Neural crest cell (in vitro differentiated cells): ENCODE results near the gene TBC1D14. TPM values are rescaled to one million over a fixed set of nuclear protein-coding genes. Genes with fewer than 3 reads are reported as not detected.
"Not testable (repeated sequence)": the region's sequence is repeated elsewhere in the genome, so short reads cannot be mapped to it uniquely, and the experiment has no call there.

ENCODE experiments used
- DNase-seq: peaks from one replicate; pipeline ENCODE4 v3.0.0; 2021; ENCODE audit warnings: low read depth, mixed read lengths, low spot score
- H3K27ac Mint-ChIP-seq: one replicate; pipeline ENCODE4 v1.8.0; 2021; ENCODE audit warnings: mild to moderate bottlenecking, mixed read lengths; ENCODE audit not compliant: unreplicated experiment
- H3K27me3 Mint-ChIP-seq: 2 replicates; pipeline ENCODE4 v1.8.0; 2021; ENCODE audit warnings: low read depth, mild to moderate bottlenecking, mixed read lengths
- H3K36me3 Mint-ChIP-seq: 2 replicates; pipeline ENCODE4 v1.8.0; 2021; ENCODE audit warnings: low read depth, mild to moderate bottlenecking, mixed read lengths
- H3K4me1 Mint-ChIP-seq: 2 replicates; pipeline ENCODE4 v1.8.0; 2021; ENCODE audit warnings: mixed read lengths
- H3K4me3 Mint-ChIP-seq: one replicate; pipeline ENCODE4 v1.8.0; 2021; ENCODE audit warnings: mild to moderate bottlenecking, mixed read lengths
- H3K9me3 Mint-ChIP-seq: 2 replicates; pipeline ENCODE4 v1.8.0; 2021; ENCODE audit warnings: mixed read lengths
- total RNA-seq: library from RNA; stranded (reverse); gene quantifications from 2 replicates; pipeline ENCODE4 v1.2.1, GENCODE V29; 2021
- TF ChIP-seq, protein P1 (sequence below): fragments of 200-600 bp; sonication (generic); conservative IDR thresholded peaks from 2 replicates; pipeline ENCODE4 v1.5.0; 2021; ENCODE audit warnings: antibody characterized with exemption, mild to moderate bottlenecking

TBC1D14 gene
- total RNA-seq, 1 donor from 2014 or later: 56.3 TPM

DNA sequence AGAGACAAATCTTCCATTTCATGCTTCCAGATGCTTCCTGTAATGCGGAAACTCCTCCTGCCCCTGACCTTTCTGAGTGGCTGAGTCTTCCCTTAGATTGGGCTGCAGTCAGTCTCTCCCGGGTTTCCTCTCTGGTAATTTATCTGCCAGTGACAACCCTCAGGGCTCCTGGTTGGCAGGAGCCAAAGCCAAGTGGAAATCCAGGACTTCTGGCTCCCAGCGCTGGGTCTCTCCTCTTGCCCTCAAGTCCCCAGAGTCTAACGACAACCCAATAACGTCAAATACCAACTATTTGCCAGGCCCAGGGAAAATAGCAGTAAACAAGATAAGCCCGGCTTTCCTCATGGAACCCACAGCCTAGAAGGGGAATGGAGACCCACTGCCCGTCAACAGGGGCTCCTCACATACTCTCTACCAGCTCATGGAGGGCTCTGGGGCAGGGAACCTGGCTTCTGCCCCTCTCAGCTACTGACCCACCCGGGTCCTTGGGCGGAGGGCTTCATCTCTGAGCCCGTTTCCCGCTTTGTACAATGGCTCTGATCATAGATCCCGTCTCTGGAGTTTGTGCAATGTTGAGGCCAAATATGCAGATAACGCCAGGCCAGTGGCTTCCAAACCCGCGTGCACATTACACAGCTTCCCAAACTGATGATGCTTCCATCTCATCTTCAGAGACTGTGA is 1.1 kb upstream of the TBC1D14 start:
- peak overlapping the region; percentile 97 for H3K4me3 Mint-ChIP-seq
- no peaks in the 10 kb centered on the region for H3K36me3 Mint-ChIP-seq
- no peak for DNase-seq
- H3K4me1 Mint-ChIP-seq: peaks cover 38% of the 10 kb centered on the region
- peak overlapping the region; percentile 43 for H3K27ac Mint-ChIP-seq
- TF ChIP-seq, protein P1, sequence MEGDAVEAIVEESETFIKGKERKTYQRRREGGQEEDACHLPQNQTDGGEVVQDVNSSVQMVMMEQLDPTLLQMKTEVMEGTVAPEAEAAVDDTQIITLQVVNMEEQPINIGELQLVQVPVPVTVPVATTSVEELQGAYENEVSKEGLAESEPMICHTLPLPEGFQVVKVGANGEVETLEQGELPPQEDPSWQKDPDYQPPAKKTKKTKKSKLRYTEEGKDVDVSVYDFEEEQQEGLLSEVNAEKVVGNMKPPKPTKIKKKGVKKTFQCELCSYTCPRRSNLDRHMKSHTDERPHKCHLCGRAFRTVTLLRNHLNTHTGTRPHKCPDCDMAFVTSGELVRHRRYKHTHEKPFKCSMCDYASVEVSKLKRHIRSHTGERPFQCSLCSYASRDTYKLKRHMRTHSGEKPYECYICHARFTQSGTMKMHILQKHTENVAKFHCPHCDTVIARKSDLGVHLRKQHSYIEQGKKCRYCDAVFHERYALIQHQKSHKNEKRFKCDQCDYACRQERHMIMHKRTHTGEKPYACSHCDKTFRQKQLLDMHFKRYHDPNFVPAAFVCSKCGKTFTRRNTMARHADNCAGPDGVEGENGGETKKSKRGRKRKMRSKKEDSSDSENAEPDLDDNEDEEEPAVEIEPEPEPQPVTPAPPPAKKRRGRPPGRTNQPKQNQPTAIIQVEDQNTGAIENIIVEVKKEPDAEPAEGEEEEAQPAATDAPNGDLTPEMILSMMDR: no peak
- H3K9me3 Mint-ChIP-seq: no peaks in the 10 kb centered on the region
- H3K27me3 Mint-ChIP-seq: peaks cover 20% of the 10 kb centered on the region

DNA sequence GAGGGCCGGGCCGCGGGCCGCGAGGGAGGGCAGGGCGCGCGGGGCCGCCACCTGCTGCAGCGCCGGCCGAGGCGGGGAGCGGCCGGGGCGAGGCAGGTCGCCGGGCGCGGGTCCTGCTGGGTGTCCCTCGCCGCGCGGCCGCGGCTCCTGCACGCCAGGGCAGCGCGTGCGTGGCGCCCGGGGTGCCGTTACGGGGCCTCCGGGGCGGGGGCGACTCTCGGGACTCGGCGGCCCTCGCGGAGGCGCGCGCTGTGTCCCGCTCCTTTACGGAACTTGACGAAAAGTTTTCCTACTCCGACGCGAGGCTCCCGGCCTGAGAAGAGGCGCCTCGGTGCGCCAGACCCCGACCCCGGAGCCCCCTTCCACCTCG is 329 bp downstream of the TBC1D14 start:
- H3K4me1 Mint-ChIP-seq: peaks cover 38% of the 10 kb centered on the region
- no peaks in the 10 kb centered on the region for H3K9me3 Mint-ChIP-seq
- peak overlapping the region; percentile 98 for H3K4me3 Mint-ChIP-seq
- DNase-seq: peak; percentile 36
- no peaks in the 10 kb centered on the region for H3K36me3 Mint-ChIP-seq
- peak overlapping the region; percentile 97 for H3K27ac Mint-ChIP-seq
- H3K27me3 Mint-ChIP-seq: peaks cover 20% of the 10 kb centered on the region
- TF ChIP-seq, protein P1: no peak

DNA sequence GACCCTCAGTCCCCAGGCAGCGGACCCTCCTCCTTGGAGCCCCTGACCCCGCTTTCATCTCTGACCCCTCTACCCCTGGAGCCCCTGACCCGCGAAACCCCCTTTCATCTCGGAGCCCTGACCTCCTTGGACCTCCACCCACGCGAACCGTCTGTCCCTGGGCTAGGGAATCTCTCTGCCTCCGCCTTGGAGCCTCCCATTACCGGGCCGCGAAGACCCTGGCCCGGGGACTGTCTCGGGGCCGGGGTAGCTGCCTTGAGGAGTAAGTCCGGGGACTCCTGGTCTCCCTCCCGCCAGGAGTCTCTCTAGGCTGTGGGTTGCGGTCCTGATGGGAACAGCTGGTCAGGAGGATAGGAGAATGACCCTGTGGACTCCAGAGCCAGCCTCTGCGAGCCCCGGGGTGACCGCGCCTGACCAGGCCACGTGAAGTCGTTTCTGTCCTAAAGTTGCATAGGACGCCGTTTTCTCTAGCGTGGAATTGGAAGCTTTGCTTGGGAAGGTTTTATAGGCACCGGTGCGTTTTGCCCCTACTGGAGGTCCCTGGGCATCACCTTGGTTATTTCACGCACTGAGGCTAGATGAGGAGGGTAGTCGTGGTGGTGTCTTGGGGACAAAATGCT is 824 bp downstream of the TBC1D14 start:
- TF ChIP-seq, protein P1: peak; percentile 48
- DNase-seq: no peak
- Mint-ChIP-seq H3K27me3 (peaks cover 20% of the 10 kb centered on the region), H3K4me3 (peak overlapping the region; percentile 98), H3K9me3 (no peaks in the 10 kb centered on the region), H3K36me3 (no peaks in the 10 kb centered on the region), H3K4me1 (peaks cover 38% of the 10 kb centered on the region), H3K27ac (peak overlapping the region; percentile 97)

DNA sequence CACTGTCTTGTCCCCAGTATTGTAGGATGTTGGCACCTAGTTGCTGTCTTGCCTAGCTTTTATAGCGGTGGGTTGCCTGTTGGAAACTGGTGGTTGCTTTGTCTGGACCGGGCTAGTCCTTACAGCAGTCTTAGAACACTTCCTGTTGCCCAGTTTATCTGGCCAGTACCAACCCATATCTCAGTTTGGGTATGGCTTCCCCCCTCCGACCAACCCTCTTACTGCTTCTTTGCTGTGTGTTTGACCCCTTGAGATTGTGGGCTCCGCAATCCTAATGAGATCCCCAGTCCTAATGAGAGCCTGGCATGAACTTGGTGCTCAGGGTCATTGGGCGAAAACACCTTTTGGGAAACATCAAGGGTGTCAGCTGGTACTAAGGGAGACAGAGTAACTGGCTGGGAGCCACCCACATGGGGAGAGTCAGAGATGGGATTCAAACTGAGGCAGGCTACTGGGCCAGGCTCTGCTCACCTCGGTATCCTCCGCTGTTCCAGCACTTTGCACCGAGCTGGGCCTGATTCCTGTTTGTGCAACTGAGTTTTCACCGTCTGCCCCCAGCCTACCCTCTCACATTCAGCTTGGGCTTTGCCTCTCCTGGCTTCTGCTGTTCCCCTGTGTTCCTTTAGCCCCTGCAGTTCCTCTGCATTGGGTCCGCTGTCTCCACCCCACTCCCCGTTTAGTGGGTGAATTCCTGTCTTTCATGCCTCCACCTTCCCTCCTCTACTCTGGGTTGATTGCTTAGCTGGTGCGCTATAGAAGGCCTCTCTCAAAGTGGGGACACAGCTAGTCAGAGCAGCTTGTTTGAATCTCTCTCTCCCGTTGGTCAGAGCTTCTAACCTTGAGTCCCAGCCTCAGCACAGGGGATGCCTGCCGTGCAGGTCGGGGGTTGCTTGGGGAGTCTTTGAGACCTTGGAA is 1.6 kb downstream of the TBC1D14 start:
- DNase-seq: no peak
- Mint-ChIP-seq H3K9me3 (no peaks in the 10 kb centered on the region), H3K27ac (no peak overlapping the region), H3K4me3 (peak overlapping the region; percentile 98), H3K4me1 (peaks cover 39% of the 10 kb centered on the region), H3K36me3 (no peaks in the 10 kb centered on the region), H3K27me3 (peaks cover 20% of the 10 kb centered on the region)
- TF ChIP-seq, protein P1: no peak

DNA sequence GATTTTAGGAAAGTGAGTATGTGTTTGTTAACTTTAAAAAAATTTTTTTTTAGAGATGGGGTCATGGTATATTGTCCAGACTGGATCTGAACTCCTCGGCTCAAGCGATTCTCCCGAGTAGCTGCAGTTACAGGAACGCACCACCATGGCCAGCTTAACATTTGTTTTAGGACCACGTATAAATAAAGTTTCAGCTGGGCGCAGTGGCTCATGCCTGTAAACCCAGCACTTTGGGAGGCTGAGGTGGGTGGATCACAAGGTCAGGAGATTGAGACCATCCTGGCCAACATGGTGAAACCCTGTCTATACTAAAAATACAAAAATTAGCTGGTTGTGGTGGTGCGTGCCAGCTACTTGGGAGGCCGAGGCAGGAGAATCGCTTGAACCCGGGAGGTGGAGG is 2.3 kb downstream of the TBC1D14 start:
- not testable (repeated sequence) for DNase-seq, H3K9me3 Mint-ChIP-seq, H3K36me3 Mint-ChIP-seq, H3K27ac Mint-ChIP-seq
- Mint-ChIP-seq H3K4me1 (peaks cover 46% of the 10 kb centered on the region), H3K27me3 (peaks cover 20% of the 10 kb centered on the region), H3K4me3 (peak overlapping the region; percentile 98)
